ENCODE measurements around the gene TSC22D2.

The TSC22D2 gene

GRCh38 chr3:150504483-150504882, 96.4 kb downstream of the TSC22D2 start:
- Histone ChIP-seq H3K36me3 (replicated peaks; ENCODE audit: low read depth, low read length) (no peaks in the 10 kb centered on the region), H3K4me3 (ENCODE audit: low read length) (no peak overlapping the region), H3K4me1 (ENCODE audit: low read length) (no peaks in the 10 kb centered on the region), H3K9me3 (ENCODE audit: insufficient read depth, low read length) (no peaks in the 10 kb centered on the region), H3K4me2 (ENCODE audit: low read length) (no peak overlapping the region), H4K20me1 (ENCODE audit: insufficient read depth, low read length) (no peaks in the 10 kb centered on the region), H3K9ac (ENCODE audit: low read length) (no peak overlapping the region), H3K79me2 (ENCODE audit: low read length) (no peaks in the 10 kb centered on the region), H2AFZ (ENCODE audit: low read depth, low read length) (no peak overlapping the region), H3K27ac (ENCODE audit: low read length) (no peak overlapping the region), H3K27me3 (ENCODE audit: low read depth, low read length) (no peaks in the 10 kb centered on the region)
- TF ChIP-seq, protein P1, sequence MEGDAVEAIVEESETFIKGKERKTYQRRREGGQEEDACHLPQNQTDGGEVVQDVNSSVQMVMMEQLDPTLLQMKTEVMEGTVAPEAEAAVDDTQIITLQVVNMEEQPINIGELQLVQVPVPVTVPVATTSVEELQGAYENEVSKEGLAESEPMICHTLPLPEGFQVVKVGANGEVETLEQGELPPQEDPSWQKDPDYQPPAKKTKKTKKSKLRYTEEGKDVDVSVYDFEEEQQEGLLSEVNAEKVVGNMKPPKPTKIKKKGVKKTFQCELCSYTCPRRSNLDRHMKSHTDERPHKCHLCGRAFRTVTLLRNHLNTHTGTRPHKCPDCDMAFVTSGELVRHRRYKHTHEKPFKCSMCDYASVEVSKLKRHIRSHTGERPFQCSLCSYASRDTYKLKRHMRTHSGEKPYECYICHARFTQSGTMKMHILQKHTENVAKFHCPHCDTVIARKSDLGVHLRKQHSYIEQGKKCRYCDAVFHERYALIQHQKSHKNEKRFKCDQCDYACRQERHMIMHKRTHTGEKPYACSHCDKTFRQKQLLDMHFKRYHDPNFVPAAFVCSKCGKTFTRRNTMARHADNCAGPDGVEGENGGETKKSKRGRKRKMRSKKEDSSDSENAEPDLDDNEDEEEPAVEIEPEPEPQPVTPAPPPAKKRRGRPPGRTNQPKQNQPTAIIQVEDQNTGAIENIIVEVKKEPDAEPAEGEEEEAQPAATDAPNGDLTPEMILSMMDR (IDR thresholded peaks at IDR 0.05; ENCODE audit: low read depth, low read length), result no peak
- no peak for TF ChIP-seq EZH2phosphoT487 (IDR thresholded peaks at IDR 0.05; ENCODE audit: low read depth)

DNA sequence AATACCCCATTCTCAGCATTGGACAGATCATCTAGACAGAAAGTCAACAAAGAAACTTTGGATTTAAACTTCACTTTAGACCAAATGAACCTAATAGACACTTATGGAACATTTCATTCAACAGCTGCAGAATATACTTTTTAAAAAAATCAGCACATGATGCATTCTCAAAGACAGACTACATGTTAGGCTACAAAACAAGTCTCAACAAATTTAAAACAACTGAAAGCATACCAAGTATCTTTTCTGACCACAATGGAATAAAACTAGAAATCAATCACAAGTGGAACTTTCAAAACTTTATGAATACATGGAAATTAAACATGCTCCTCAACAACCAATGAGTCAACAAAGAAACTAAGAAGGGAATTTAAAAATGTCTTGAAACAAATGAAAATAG, 100.3 kb downstream of the TSC22D2 start:
- H3K27ac ChIP-seq (ENCODE audit: low read length), result no peak overlapping the region
- no peak overlapping the region for H3K4me3 ChIP-seq (ENCODE audit: low read length)
- no peaks in the 10 kb centered on the region for H3K27me3 ChIP-seq (ENCODE audit: low read depth, low read length)
- H4K20me1 ChIP-seq (ENCODE audit: insufficient read depth, low read length), result no peaks in the 10 kb centered on the region
- H3K4me1 ChIP-seq (ENCODE audit: low read length), result no peaks in the 10 kb centered on the region
- no peak overlapping the region for H2AFZ ChIP-seq (ENCODE audit: low read depth, low read length)
- no peak overlapping the region for H3K4me2 ChIP-seq (ENCODE audit: low read length)
- H3K9ac ChIP-seq (ENCODE audit: low read length), result no peak overlapping the region
- TF ChIP-seq EZH2phosphoT487 (IDR thresholded peaks at IDR 0.05; ENCODE audit: low read depth), result no peak
- TF ChIP-seq, protein P1 (IDR thresholded peaks at IDR 0.05; ENCODE audit: low read depth, low read length), result no peak
- no peaks in the 10 kb centered on the region for H3K79me2 ChIP-seq (ENCODE audit: low read length)
- H3K36me3 ChIP-seq (replicated peaks; ENCODE audit: low read depth, low read length), result no peaks in the 10 kb centered on the region
- H3K9me3 ChIP-seq (ENCODE audit: insufficient read depth, low read length), result no peaks in the 10 kb centered on the region

- H4K20me1 ChIP-seq (ENCODE audit: insufficient read depth, low read length), result no peaks in the 10 kb centered on the region
- no peaks in the 10 kb centered on the region for H3K79me2 ChIP-seq (ENCODE audit: low read length)
- no peak for TF ChIP-seq EZH2phosphoT487 (IDR thresholded peaks at IDR 0.05; ENCODE audit: low read depth)
- TF ChIP-seq, protein P1 (IDR thresholded peaks at IDR 0.05; ENCODE audit: low read depth, low read length), result no peak
- no peaks in the 10 kb centered on the region for H3K9me3 ChIP-seq (ENCODE audit: insufficient read depth, low read length)
- H2AFZ ChIP-seq (ENCODE audit: low read depth, low read length), result no peak overlapping the region
- no peak overlapping the region for H3K4me2 ChIP-seq (ENCODE audit: low read length)
- no peak overlapping the region for H3K27ac ChIP-seq (ENCODE audit: low read length)
- no peaks in the 10 kb centered on the region for H3K27me3 ChIP-seq (ENCODE audit: low read depth, low read length)
- H3K9ac ChIP-seq (ENCODE audit: low read length), result no peak overlapping the region
- no peaks in the 10 kb centered on the region for H3K36me3 ChIP-seq (replicated peaks; ENCODE audit: low read depth, low read length)
- H3K4me1 ChIP-seq (ENCODE audit: low read length), result no peaks in the 10 kb centered on the region
- H3K4me3 ChIP-seq (ENCODE audit: low read length), result no peak overlapping the region
These were observed 101.7 kb downstream of the TSC22D2 start for GRCh38 chr3:150509780-150510179.

DNA sequence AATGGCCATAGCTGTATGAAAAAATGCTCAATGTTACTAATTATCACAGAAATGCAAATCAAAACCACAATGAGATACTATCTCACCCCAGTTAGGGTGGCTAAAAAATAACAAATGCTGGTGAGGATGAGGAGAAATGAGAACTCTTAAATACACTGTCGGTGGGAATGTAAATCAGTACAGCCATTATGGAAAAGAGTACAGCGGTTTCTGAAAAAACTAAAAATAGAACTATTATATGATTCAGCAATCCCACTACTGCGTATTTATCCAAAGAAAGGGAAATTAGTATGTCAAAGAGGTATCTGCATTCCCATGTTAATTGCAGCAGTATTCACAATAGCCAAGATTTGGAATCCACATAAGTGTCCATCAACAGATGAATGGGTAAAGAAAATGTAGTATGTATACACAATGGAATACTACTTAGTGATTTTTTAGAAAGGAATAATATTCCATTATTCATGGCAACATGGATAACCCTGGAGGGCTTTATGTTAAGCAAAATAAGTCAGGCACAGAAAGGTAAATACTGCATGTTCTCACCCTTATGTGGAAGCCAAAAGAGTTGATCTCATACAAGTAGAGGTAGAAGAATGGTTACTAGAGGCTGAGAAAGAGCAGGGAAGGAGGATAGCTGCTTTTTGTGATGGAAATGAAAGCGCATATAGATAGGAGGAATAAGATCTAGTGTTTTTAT, 103.2 kb downstream of the TSC22D2 start:
- Histone ChIP-seq H3K79me2 (ENCODE audit: low read length) (no peaks in the 10 kb centered on the region), H3K4me3 (ENCODE audit: low read length) (no peak overlapping the region), H3K27me3 (ENCODE audit: low read depth, low read length) (no peaks in the 10 kb centered on the region), H4K20me1 (ENCODE audit: insufficient read depth, low read length) (no peaks in the 10 kb centered on the region), H3K9me3 (ENCODE audit: insufficient read depth, low read length) (no peaks in the 10 kb centered on the region), H3K36me3 (replicated peaks; ENCODE audit: low read depth, low read length) (no peaks in the 10 kb centered on the region), H3K4me1 (ENCODE audit: low read length) (no peaks in the 10 kb centered on the region), H3K27ac (ENCODE audit: low read length) (no peak overlapping the region), H2AFZ (ENCODE audit: low read depth, low read length) (no peak overlapping the region), H3K4me2 (ENCODE audit: low read length) (no peak overlapping the region), H3K9ac (ENCODE audit: low read length) (no peak overlapping the region)
- no peak for TF ChIP-seq EZH2phosphoT487 (IDR thresholded peaks at IDR 0.05; ENCODE audit: low read depth)
- TF ChIP-seq, protein P1 (IDR thresholded peaks at IDR 0.05; ENCODE audit: low read depth, low read length), result no peak

Measured in OCI-LY3 (cell line).